Endothelial cell of umbilical vein (primary cell): Measurements from ENCODE around the gene MAD2L2. TPM values are rescaled to one million over a fixed set of nuclear protein-coding genes. Genes with fewer than 3 reads are reported as not detected.

Experiments used
- BruUV-seq: library from RNA; stranded (reverse); fragments of 400-500 nt; replicated peaks from 2 replicates; lab custom pipeline; 2021; lab: Mats Ljungman, UMichigan
- CTCF ChIA-PET: fragments of 300-600, 350-600 bp; sonication (Branson Sonifier 250); formaldehyde crosslinking; loops from one replicate; lab custom pipeline; 2021; ENCODE audit warnings: antibody characterized with exemption, inconsistent platforms; lab: Charles Lee
- POLR2A ChIA-PET: fragments of 300-600, 350-600 bp; sonication (Branson Sonifier 250); formaldehyde crosslinking; loops from one replicate; lab custom pipeline; 2021; ENCODE audit warnings: antibody characterized with exemption, inconsistent platforms; lab: Charles Lee
- DNase-seq: peaks from one replicate; pipeline ENCODE4 v3.0.0-alpha.2; 2011; ENCODE audit warnings: low read depth, low spot score
- FAIRE-seq: peaks from 2 replicates; lab custom pipeline; 2011; peaks lifted over from hg19 to GRCh38; lab: Jason Lieb, UNC
- H2AFZ ChIP-seq: 2 replicates; pipeline ENCODE4 v1.6.0; 2012; ENCODE audit warnings: low read depth, low read length, control low read depth, inconsistent platforms
- H3K27ac ChIP-seq: 2 replicates; pipeline ENCODE4 v1.5.1; 2011; ENCODE audit warnings: low read depth, mild to moderate bottlenecking, control low read depth, low read length, moderate library complexity; ENCODE audit not compliant: insufficient read depth
- H3K27me3 ChIP-seq, 2 experiments: 2 replicates each; pipeline versions ENCODE4 v1.6.0 to v1.6.1; 2011; ENCODE audit warnings: low read length in 2 of 2, mixed read lengths in 1 of 2; ENCODE audit not compliant: control insufficient read depth in 2 of 2, insufficient read depth in 2 of 2
- H3K36me3 ChIP-seq, 2 experiments: 2 replicates in 1 of 2; 3 replicates in 1 of 2; pipeline ENCODE4 v1.5.1; 2011; ENCODE audit warnings: low read length in 2 of 2, mild to moderate bottlenecking in 1 of 2, moderate library complexity in 1 of 2; ENCODE audit not compliant: control insufficient read depth in 2 of 2, insufficient read depth in 2 of 2; ENCODE audit errors: extremely low read depth in 1 of 2
- H3K4me1 ChIP-seq: 3 replicates; pipeline ENCODE4 v1.5.1; 2011; ENCODE audit warnings: mild to moderate bottlenecking, low read length; ENCODE audit not compliant: control insufficient read depth, insufficient read depth; ENCODE audit errors: extremely low read depth
- H3K4me2 ChIP-seq: 2 replicates; pipeline ENCODE4 v1.6.1; 2011; ENCODE audit warnings: low read length, control low read depth, mixed read lengths; ENCODE audit not compliant: insufficient read depth
- H3K4me3 ChIP-seq, 3 experiments: fragments of 200-600 bp in 1 of 3; sonication (generic), shearing (Covaris generic) in 1 of 3; replicated peaks in 1 of 3; 2 replicates each; pipeline ENCODE4 v1.5.1; 2011 to 2016; ENCODE audit warnings: control low read depth in 3 of 3, low read length in 3 of 3, mild to moderate bottlenecking in 2 of 3, inconsistent platforms in 1 of 3, low read depth in 1 of 3, moderate library complexity in 1 of 3; ENCODE audit not compliant: insufficient read depth in 1 of 3
- H3K79me2 ChIP-seq: 2 replicates; pipeline ENCODE4 v1.6.0; 2012; ENCODE audit warnings: low read length, inconsistent platforms; ENCODE audit not compliant: control insufficient read depth, insufficient read depth
- H3K9ac ChIP-seq: replicated peaks from 2 replicates; pipeline ENCODE3; 2011; ENCODE audit warnings: low read length, control low read depth; ENCODE audit not compliant: insufficient read depth; ENCODE audit errors: extremely low read depth
- H3K9me1 ChIP-seq: replicated peaks from 3 replicates; pipeline ENCODE4 v1.6.0; 2011; ENCODE audit warnings: mild to moderate bottlenecking, low read length; ENCODE audit not compliant: control insufficient read depth, insufficient read depth; ENCODE audit errors: extremely low read depth
- H3K9me3 ChIP-seq: replicated peaks from 2 replicates; pipeline ENCODE4 v1.5.1; 2012; ENCODE audit warnings: low read length, inconsistent platforms; ENCODE audit not compliant: control insufficient read depth, insufficient read depth
- H4K20me1 ChIP-seq: replicated peaks from 2 replicates; pipeline ENCODE3; 2011; ENCODE audit warnings: mild to moderate bottlenecking, low read length; ENCODE audit not compliant: control insufficient read depth, insufficient read depth; ENCODE audit errors: extremely low read depth
- EZH2 ChIP-seq: IDR thresholded peaks from 2 replicates; pipeline ENCODE4 v1.6.1; 2012; ENCODE audit warnings: borderline replicate concordance, low read depth, mild to moderate bottlenecking, moderate library complexity, low read length, inconsistent platforms; ENCODE audit not compliant: severe bottlenecking
- FOS ChIP-seq: IDR thresholded peaks from 2 replicates; pipeline ENCODE4 v1.6.1; 2011; ENCODE audit warnings: mild to moderate bottlenecking, low read length, moderate library complexity, borderline replicate concordance; ENCODE audit not compliant: insufficient read depth
- GATA2 ChIP-seq: IDR thresholded peaks from 2 replicates; pipeline ENCODE4 v1.7.0; 2011; ENCODE audit warnings: low read depth, mild to moderate bottlenecking, moderate library complexity, mixed read lengths, low read length; ENCODE audit not compliant: insufficient read length, insufficient read depth
- JUN ChIP-seq: IDR thresholded peaks from 2 replicates; pipeline ENCODE4 v1.6.1; 2011; ENCODE audit warnings: borderline replicate concordance, low read depth; ENCODE audit not compliant: insufficient read length, insufficient read depth
- MYC ChIP-seq: IDR thresholded peaks from one replicate; pipeline ENCODE4 v1.6.1; 2011; ENCODE audit warnings: mild to moderate bottlenecking, low read depth, low read length
- POLR2A ChIP-seq: IDR thresholded peaks from 2 replicates; pipeline ENCODE4 v1.6.1; 2012; ENCODE audit warnings: low read depth, mild to moderate bottlenecking, control low read depth, low read length
- POLR2AphosphoS5 ChIP-seq: IDR thresholded peaks from 2 replicates; pipeline ENCODE4 v1.6.1; 2012; ENCODE audit warnings: low read depth, mild to moderate bottlenecking, control low read depth, low read length, moderate library complexity; ENCODE audit not compliant: insufficient read depth
- dilution Hi-C: fragments of 300-500 bp; cut with MboI; formaldehyde crosslinking; loops from one replicate; pipeline ENCODE4 v1.15.0; 2019; ENCODE audit warnings: low sequenced_read_pairs; ENCODE audit not compliant: extremely low pct_ligation_motif_present
- intact Hi-C: fragments of 100-400 bp; cut with micrococcal nuclease; formaldehyde crosslinking; loops from one replicate; pipeline ENCODE4 v1.10.0; 2022
- polyA plus RNA-seq, 4 experiments: library from polyadenylated mRNA; depleted of rRNA in 3 of 4; stranded (reverse) in 3 of 4; unstranded in 1 of 4; fragments of >200 nt; gene quantifications; 2 replicates each; pipeline versions ENCODE4 v1.2.1 to v1.2.3, GENCODE V29; 2011 to 2012; ENCODE audit warnings: missing spikeins in 1 of 4
- total RNA-seq: library from RNA; stranded (reverse); gene quantifications from 2 replicates; pipeline ENCODE4 v1.2.3, GENCODE V29; 2021
- TF ChIP-seq, protein P1 (sequence below): IDR thresholded peaks from 2 replicates; pipeline ENCODE4 v1.6.1; 2011; ENCODE audit not compliant: insufficient read depth, insufficient read length
- TF ChIP-seq, protein P2 (sequence below), 2 donors: IDR thresholded peaks; 1 replicate in 1 of 2; 2 replicates in 1 of 2; pipeline ENCODE4 v1.5.1; 2011; ENCODE audit warnings: low read length in 2 of 2, mild to moderate bottlenecking in 2 of 2, moderate library complexity in 2 of 2, control low read depth in 1 of 2, inconsistent platforms in 1 of 2, low read depth in 1 of 2; ENCODE audit not compliant: insufficient read depth in 1 of 2; ENCODE audit errors: extremely low read depth in 1 of 2

The MAD2L2 gene
- total and polyA plus RNA-seq, 2 donors (not counting 3 experiments of a cell fraction or from before 2014, with no cell fraction given) = 35.9 to 74.2 TPM

DNA sequence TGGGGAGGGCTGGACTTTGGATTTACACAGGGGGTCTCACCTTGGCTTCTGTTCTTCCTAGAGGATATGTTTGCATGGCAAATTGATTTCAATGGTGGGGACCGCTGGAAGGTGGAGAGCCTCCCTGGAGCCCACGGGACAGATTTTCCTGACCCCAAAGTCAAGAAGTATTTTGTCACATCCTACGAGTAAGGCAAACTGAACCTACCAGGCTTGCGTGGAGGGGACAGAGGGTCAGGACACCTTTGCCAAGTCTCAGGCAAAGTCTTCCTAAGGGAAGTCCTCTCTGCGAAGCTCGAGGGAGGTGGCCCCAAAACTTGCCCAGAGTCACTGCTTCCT lies 9.8 kb downstream of the MAD2L2 start:
- TF ChIP-seq FOS (no peak), JUN (no peak), MYC (no peak), POLR2AphosphoS5 (no peak), GATA2 (no peak), EZH2 (no peak), POLR2A (no peak)
- TF ChIP-seq, protein P1, sequence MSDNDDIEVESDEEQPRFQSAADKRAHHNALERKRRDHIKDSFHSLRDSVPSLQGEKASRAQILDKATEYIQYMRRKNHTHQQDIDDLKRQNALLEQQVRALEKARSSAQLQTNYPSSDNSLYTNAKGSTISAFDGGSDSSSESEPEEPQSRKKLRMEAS = no peak
- TF ChIP-seq, protein P2, sequence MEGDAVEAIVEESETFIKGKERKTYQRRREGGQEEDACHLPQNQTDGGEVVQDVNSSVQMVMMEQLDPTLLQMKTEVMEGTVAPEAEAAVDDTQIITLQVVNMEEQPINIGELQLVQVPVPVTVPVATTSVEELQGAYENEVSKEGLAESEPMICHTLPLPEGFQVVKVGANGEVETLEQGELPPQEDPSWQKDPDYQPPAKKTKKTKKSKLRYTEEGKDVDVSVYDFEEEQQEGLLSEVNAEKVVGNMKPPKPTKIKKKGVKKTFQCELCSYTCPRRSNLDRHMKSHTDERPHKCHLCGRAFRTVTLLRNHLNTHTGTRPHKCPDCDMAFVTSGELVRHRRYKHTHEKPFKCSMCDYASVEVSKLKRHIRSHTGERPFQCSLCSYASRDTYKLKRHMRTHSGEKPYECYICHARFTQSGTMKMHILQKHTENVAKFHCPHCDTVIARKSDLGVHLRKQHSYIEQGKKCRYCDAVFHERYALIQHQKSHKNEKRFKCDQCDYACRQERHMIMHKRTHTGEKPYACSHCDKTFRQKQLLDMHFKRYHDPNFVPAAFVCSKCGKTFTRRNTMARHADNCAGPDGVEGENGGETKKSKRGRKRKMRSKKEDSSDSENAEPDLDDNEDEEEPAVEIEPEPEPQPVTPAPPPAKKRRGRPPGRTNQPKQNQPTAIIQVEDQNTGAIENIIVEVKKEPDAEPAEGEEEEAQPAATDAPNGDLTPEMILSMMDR (IDR thresholded peaks at IDR 0.05; ENCODE audit: extremely low read depth in 1 of 2, insufficient read depth in 1 of 2, low read depth in 1 of 2, low read length in 2 of 2) = no peak
- ChIA-PET POLR2A (no interaction called here), CTCF (no interaction called here)
- Histone ChIP-seq H2AFZ (no peak overlapping the region), H3K4me1 (no peaks in the 10 kb centered on the region), H3K9me3 (no peaks in the 10 kb centered on the region), H3K9ac (no peak overlapping the region), H4K20me1 (no peaks in the 10 kb centered on the region), H3K9me1 (no peaks in the 10 kb centered on the region), H3K79me2 (no peaks in the 10 kb centered on the region), H3K4me2 (no peak overlapping the region), H3K36me3 (peaks cover 0 to 11% of the 10 kb centered on the region in 2 experiments), H3K27me3 (no peaks in the 10 kb centered on the region), H3K4me3 (no peak overlapping the region), H3K27ac (no peak overlapping the region)
- dilution Hi-C loops = no loop called here
- DNase-seq = no peak
- BruUV-seq = no TSS peak
- no peak for FAIRE-seq
- intact Hi-C loops = no loop called here
